ENCODE measurements around the gene INO80B. TPM values are rescaled to one million over a fixed set of nuclear protein-coding genes. Genes with fewer than 3 reads are reported as not detected.
"Not testable (repeated sequence)": the region's sequence is repeated elsewhere in the genome, so short reads cannot be mapped to it uniquely, and the experiment has no call there.

The INO80B gene
- polyA plus RNA-seq, 2 donors, result 33.4 to 44.9 TPM

DNA sequence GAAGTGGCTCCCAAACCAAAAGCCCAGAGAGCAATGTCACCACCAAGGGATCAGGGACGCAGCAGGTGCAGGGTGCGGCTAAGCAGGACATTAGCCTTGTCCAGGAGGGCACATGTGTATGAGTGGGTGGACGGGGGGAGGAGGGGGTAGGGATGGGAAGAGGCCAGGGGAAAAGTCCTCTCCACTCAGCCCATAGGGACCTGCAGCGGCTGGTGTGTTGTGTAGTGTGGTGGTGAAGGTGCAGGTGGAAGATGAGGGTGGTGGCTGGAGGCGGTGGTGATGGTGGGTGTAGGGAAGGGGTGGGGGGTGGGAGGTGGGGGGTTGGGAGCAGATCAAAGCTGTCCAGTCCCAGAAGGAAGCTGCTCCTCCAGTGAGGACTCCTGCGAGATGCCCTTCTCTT, 37.1 kb upstream of the INO80B start:
- H3K27ac ChIP-seq (ENCODE audit: low read depth in 2 of 2, low read length in 1 of 2), result no peak overlapping the region
- no peaks in the 10 kb centered on the region for H3K9me3 ChIP-seq (ENCODE audit: control insufficient read depth in 2 of 2, insufficient read depth in 1 of 2, low read depth in 1 of 2, low read length in 1 of 2)
- H3K4me3 ChIP-seq (ENCODE audit: low read depth in 1 of 2, low read length in 2 of 2), result no peak overlapping the region
- 86 to 94% methylated on average over 5 to 6 of the region's 6 CpGs for WGBS, 2 donors
- peaks cover 0 to 2% of the 10 kb centered on the region in 2 donors for H3K27me3 ChIP-seq (ENCODE audit: control insufficient read depth in 1 of 2, insufficient read depth in 2 of 2, low read length in 2 of 2)
- H3K36me3 ChIP-seq (ENCODE audit: control insufficient read depth in 2 of 2, insufficient read depth in 2 of 2, low read length in 1 of 2), result no peaks in the 10 kb centered on the region
- peaks cover 4 to 19% of the 10 kb centered on the region in 2 donors for H3K4me1 ChIP-seq (ENCODE audit: control insufficient read depth in 2 of 2, insufficient read depth in 2 of 2, low read length in 1 of 2)

DNA sequence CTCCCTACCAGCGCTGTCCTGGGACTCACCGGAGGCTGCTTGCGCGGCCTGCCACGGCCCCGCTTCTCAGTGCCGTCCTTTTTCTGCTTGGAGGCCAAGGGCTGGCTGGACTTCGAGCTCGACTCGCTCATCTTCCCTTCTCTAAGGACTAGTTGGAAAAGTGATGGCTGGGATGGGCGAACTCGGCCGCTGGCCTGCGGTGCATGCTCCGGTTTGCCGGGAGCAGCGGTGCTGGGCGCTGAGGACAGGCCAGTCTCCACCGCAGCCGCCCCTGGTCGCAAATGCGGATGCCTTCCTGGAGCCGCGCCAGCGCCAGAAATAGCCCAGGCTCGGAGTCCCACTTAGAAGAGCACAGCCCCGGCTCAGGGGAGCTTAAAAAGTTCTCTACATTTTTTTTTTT, 36.6 kb upstream of the INO80B start:
- Histone ChIP-seq H3K27ac (ENCODE audit: low read depth in 2 of 2, low read length in 1 of 2) (no peak overlapping the region), H3K4me1 (ENCODE audit: control insufficient read depth in 2 of 2, insufficient read depth in 2 of 2, low read length in 1 of 2) (peaks cover 4 to 19% of the 10 kb centered on the region in 2 donors), H3K9me3 (ENCODE audit: control insufficient read depth in 2 of 2, insufficient read depth in 1 of 2, low read depth in 1 of 2, low read length in 1 of 2) (no peaks in the 10 kb centered on the region), H3K36me3 (ENCODE audit: control insufficient read depth in 2 of 2, insufficient read depth in 2 of 2, low read length in 1 of 2) (no peaks in the 10 kb centered on the region), H3K4me3 (ENCODE audit: low read depth in 1 of 2, low read length in 2 of 2) (no peak overlapping the region), H3K27me3 (ENCODE audit: control insufficient read depth in 1 of 2, insufficient read depth in 2 of 2, low read length in 2 of 2) (peaks cover 0 to 2% of the 10 kb centered on the region in 2 donors)
- WGBS, 2 donors, result 79 to 80% methylated on average over 27 of the region's 27 CpGs

DNA sequence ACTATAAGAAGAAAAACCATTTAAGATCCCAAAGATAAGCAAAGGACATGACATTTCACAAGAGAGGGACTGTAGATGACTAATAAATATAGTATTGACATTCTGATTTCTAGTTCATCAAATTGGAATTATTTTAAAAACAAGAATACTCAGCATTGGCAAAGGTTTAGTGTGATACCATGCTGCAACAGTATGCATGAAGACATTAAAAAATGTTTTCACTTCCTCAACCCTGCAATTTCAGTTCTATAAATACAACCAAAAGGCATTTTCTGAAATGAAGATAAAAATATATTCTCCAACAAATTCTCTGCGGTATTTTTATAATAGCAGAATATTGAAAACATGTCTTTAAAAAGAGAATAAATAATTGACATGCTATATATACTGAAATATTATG, 35.5 kb upstream of the INO80B start:
- 83 to 92% methylated on average over 1 of the region's 1 CpG for WGBS, 2 donors
- H3K36me3 ChIP-seq (ENCODE audit: control insufficient read depth in 2 of 2, insufficient read depth in 2 of 2, low read length in 1 of 2), result no peaks in the 10 kb centered on the region

DNA sequence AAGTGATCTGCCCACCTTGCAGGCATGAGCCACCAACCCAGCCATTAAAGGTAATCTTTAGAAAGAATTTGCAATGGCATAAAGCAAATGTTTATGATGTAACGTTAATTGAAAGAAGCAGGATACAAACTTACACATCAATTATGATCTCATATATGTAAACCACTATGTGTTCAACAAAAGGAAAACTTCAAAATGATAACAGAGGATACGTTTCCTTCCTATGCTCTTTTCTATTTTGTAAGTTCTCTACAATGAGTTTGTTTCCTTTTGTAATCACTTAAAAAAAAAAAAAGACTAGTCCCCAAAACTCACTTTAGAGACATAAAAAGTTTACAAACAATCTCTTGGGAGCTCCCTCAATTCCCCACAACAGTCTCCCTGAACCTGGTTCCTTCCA, 34.9 kb upstream of the INO80B start:
- WGBS, 2 donors, result 75 to 82% methylated on average over 2 of the region's 2 CpGs

More for the DNA sequence above, 35.5 kb upstream of the INO80B start:
- H3K4me1 ChIP-seq (ENCODE audit: control insufficient read depth in 2 of 2, insufficient read depth in 2 of 2, low read length in 1 of 2), result peaks cover 2 to 14% of the 10 kb centered on the region in 2 donors
- H3K27me3 ChIP-seq (ENCODE audit: control insufficient read depth in 1 of 2, insufficient read depth in 2 of 2, low read length in 2 of 2), result peaks cover 0 to 2% of the 10 kb centered on the region in 2 donors
- no peak overlapping the region for H3K4me3 ChIP-seq (ENCODE audit: low read depth in 1 of 2, low read length in 2 of 2)
- no peaks in the 10 kb centered on the region for H3K9me3 ChIP-seq (ENCODE audit: control insufficient read depth in 2 of 2, insufficient read depth in 1 of 2, low read depth in 1 of 2, low read length in 1 of 2)
- no peak overlapping the region for H3K27ac ChIP-seq (ENCODE audit: low read depth in 2 of 2, low read length in 1 of 2)

DNA sequence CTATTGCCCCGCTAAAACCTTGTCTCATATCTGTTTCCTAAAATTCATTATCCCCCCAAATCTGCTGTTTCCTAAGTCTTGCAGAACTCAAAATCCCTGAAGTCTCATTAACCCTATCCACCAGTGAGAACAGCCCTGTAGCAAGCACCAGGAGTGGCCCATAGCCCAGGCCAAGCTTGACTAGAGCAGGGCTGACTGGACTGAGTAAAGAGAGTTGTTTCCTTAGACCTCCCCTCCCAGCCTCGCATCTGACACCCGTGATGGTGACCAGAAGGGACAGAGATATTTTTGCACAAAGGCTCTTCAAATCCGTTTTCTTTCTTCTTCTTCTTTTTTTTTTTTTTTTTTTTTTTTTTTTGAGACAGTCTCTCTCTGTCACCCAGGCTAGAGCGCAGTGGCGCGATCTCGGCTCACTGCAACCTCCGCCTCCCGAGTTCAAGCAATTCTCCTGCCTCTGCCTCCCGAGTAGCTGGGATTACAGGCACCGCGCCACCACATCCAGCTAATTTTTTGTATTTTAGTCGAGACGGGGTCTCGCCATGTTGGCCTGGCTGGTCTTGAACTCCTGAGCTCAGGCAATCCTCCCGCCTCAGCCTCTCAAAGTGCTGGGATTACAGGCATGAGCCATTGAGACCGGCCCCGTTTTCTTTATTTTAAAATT, 34.3 kb upstream of the INO80B start:
- H3K27ac ChIP-seq (ENCODE audit: low read depth in 2 of 2, low read length in 1 of 2); H3K9me3 ChIP-seq (ENCODE audit: control insufficient read depth in 2 of 2, insufficient read depth in 1 of 2, low read depth in 1 of 2, low read length in 1 of 2); H3K36me3 ChIP-seq (ENCODE audit: control insufficient read depth in 2 of 2, insufficient read depth in 2 of 2, low read length in 1 of 2); H3K4me1 ChIP-seq (ENCODE audit: control insufficient read depth in 2 of 2, insufficient read depth in 2 of 2, low read length in 1 of 2); H3K27me3 ChIP-seq (ENCODE audit: control insufficient read depth in 1 of 2, insufficient read depth in 2 of 2, low read length in 2 of 2); H3K4me3 ChIP-seq (ENCODE audit: low read depth in 1 of 2, low read length in 2 of 2): not testable (repeated sequence)
- 74 to 77% methylated on average over 18 to 19 of the region's 19 CpGs for WGBS, 2 donors

More for the DNA sequence above, 34.9 kb upstream of the INO80B start:
- Histone ChIP-seq H3K9me3 (ENCODE audit: control insufficient read depth in 2 of 2, insufficient read depth in 1 of 2, low read depth in 1 of 2, low read length in 1 of 2) (no peaks in the 10 kb centered on the region), H3K4me3 (ENCODE audit: low read depth in 1 of 2, low read length in 2 of 2) (no peak overlapping the region), H3K27me3 (ENCODE audit: control insufficient read depth in 1 of 2, insufficient read depth in 2 of 2, low read length in 2 of 2) (peaks cover 0 to 2% of the 10 kb centered on the region in 2 donors), H3K27ac (ENCODE audit: low read depth in 2 of 2, low read length in 1 of 2) (no peak overlapping the region), H3K36me3 (ENCODE audit: control insufficient read depth in 2 of 2, insufficient read depth in 2 of 2, low read length in 1 of 2) (no peaks in the 10 kb centered on the region), H3K4me1 (ENCODE audit: control insufficient read depth in 2 of 2, insufficient read depth in 2 of 2, low read length in 1 of 2) (peaks cover 0 to 9% of the 10 kb centered on the region in 2 donors)

DNA sequence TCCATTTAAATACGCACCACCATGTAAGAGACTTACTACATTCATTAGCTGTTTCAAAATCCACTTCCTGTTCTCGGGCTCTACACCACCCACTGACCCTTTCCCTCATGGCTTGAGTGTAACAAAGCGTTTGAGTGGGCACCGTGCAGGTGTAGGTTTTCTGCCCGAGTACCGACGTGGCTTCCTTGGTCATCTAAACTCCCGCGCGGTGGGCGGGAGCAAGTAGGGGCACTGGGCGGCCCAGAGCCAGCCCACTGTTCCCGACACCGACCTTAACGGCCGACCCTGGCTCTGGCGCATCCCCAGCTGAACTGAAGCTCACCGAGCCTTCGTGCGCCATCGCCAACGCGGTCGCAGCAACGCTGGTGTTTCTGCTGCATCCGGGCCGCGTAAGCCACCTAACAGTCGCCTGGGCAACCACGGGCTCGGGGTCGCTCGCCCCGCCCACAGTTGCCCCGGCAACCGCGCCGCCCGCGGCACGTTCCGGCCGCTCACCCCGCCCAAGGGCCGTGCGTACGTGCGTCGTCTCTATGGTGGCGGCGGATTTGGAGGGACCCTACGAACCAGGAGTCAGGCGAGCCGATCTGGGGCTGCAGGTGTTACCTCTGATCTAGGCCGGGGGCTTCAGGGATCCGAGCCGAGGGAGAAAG, 33.5 kb upstream of the INO80B start, which contains the start of the genes C2orf81 and WDR54:
TSS of gene C2orf81 (minus strand) at position 399 of the 650 bp plus-strand sequence. CDS start at position 340, 59 bp downstream.
TSS of gene WDR54 (plus strand) at position 510 of the 650 bp plus-strand sequence. CDS start 424 bp downstream, outside the sequence.
- Histone ChIP-seq H3K36me3 (ENCODE audit: control insufficient read depth in 2 of 2, insufficient read depth in 2 of 2, low read length in 1 of 2) (no peaks in the 10 kb centered on the region), H3K4me3 (ENCODE audit: low read depth in 1 of 2, low read length in 2 of 2) (peak within 1 kb of the TSS; percentile 45 to 64), H3K27ac (ENCODE audit: low read depth in 2 of 2, low read length in 1 of 2) (peak within 1 kb of the TSS; percentile 74 to 79), H3K4me1 (ENCODE audit: control insufficient read depth in 2 of 2, insufficient read depth in 2 of 2, low read length in 1 of 2) (peaks cover 0 to 8% of the 10 kb centered on the region in 2 donors), H3K27me3 (ENCODE audit: control insufficient read depth in 1 of 2, insufficient read depth in 2 of 2, low read length in 2 of 2) (no peaks in the 10 kb centered on the region), H3K9me3 (ENCODE audit: control insufficient read depth in 2 of 2, insufficient read depth in 1 of 2, low read depth in 1 of 2, low read length in 1 of 2) (no peaks in the 10 kb centered on the region)
- 0% methylated on average over 52 to 57 of the region's 57 CpGs for WGBS, 2 donors

DNA sequence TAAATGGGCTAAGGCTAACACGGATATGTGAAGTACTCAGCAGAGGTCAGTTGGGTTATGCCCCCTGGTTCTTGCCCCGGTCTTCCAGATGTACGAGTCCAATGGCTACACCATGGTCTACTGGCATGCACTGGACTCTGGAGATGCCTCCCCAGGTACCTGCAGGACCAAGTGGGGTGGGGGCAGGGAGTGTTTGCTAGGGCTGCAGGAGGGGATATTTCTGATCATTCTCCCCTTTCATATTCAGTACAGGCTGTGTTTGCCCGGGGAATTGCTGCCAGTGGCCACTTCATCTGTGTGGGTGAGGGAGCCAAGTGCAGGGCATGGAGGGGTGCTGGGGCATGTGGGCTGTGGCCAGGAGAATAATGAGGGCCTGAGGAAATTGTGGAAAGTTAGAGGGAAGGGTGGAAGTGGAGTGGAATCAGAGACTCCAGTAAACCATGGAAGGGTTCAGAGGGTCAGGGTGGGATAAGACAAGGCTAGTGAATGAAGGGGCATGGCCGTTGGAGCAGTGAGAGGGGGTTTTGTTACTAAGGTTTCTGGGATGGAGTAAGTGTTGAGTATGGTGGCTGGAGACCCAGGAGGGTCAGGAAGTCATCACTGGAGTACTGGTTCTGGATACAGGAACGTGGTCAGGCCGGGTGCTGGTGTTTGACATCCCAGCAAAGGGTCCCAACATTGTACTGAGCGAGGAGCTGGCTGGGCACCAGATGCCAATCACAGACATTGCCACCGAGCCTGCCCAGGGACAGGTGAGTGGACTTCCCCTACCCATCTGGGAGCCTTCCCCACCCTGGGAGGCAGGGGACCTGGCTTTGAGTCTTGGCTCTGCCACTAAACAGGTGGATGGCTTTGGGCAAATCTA, 31.4 kb upstream of the INO80B start:
- WGBS, 2 donors, result 76% methylated on average over 9 of the region's 9 CpGs
- H3K27ac ChIP-seq (ENCODE audit: low read depth in 2 of 2, low read length in 1 of 2), result no peak overlapping the region

DNA sequence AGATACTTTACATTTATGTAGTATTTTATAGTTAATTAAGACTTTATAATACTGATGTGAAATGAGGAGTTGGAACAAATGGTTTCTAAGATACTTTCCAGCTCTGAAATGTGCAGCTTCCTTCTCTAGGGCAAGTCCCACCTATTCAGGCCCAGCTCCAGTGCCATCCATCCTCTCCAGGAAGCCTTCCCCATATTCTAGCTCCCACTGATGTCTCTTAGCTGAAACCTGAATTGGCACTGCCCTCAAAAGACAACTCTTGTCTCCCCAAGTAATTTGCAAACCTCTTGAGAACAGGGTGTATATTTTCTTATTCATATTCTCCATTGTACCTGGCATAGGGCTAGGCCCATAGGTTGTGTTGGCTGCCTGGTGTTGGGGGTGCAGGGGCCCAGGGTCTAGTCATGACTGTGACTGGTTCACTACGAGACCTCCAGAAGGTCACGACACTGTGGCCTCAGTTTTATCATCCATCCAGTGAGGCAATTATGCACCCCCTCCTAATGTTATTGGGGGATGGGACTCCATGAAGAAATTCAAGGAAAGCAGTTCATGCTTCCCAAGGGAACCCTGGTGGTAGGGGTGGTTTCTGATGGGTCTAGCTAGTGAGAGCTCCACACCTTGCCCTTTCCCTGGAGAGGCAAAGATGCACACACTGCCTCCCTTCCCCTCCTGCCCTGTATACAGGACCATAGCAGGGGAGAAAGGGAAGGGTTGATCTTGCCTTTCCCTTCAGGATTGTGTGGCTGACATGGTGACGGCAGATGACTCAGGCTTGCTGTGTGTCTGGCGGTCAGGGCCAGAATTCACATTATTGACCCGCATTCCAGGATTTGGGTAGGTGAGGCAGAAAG, 30.5 kb upstream of the INO80B start:
- no peaks in the 10 kb centered on the region for H3K27me3 ChIP-seq (ENCODE audit: control insufficient read depth in 1 of 2, insufficient read depth in 2 of 2, low read length in 2 of 2)
- no peak overlapping the region for H3K4me3 ChIP-seq (ENCODE audit: low read depth in 1 of 2, low read length in 2 of 2)
- 82 to 83% methylated on average over 5 of the region's 5 CpGs for WGBS, 2 donors
- no peak overlapping the region for H3K27ac ChIP-seq (ENCODE audit: low read depth in 2 of 2, low read length in 1 of 2)
- H3K9me3 ChIP-seq (ENCODE audit: control insufficient read depth in 2 of 2, insufficient read depth in 1 of 2, low read depth in 1 of 2, low read length in 1 of 2), result no peaks in the 10 kb centered on the region
- peaks cover 7 to 10% of the 10 kb centered on the region in 2 donors for H3K36me3 ChIP-seq (ENCODE audit: control insufficient read depth in 2 of 2, insufficient read depth in 2 of 2, low read length in 1 of 2)
- H3K4me1 ChIP-seq (ENCODE audit: control insufficient read depth in 2 of 2, insufficient read depth in 2 of 2, low read length in 1 of 2), result peaks cover 0 to 8% of the 10 kb centered on the region in 2 donors

More for the DNA sequence above, 31.4 kb upstream of the INO80B start:
- Histone ChIP-seq H3K4me1 (ENCODE audit: control insufficient read depth in 2 of 2, insufficient read depth in 2 of 2, low read length in 1 of 2) (peaks cover 0 to 8% of the 10 kb centered on the region in 2 donors), H3K9me3 (ENCODE audit: control insufficient read depth in 2 of 2, insufficient read depth in 1 of 2, low read depth in 1 of 2, low read length in 1 of 2) (no peaks in the 10 kb centered on the region), H3K36me3 (ENCODE audit: control insufficient read depth in 2 of 2, insufficient read depth in 2 of 2, low read length in 1 of 2) (peaks cover 2 to 5% of the 10 kb centered on the region in 2 donors), H3K27me3 (ENCODE audit: control insufficient read depth in 1 of 2, insufficient read depth in 2 of 2, low read length in 2 of 2) (no peaks in the 10 kb centered on the region), H3K4me3 (ENCODE audit: low read depth in 1 of 2, low read length in 2 of 2) (no peak overlapping the region)
